Loucy (cell line): ENCODE measurements around the gene MACF1.

ENCODE experiments used
- H2AFZ ChIP-seq: fragments of 200-600 bp; sonication (generic); 2 replicates; pipeline ENCODE4 v1.6.0; 2016; ENCODE audit warnings: antibody characterized with exemption, mild to moderate bottlenecking, low read length, moderate library complexity
- H3F3A ChIP-seq: fragments of 200-600 bp; 2 replicates; pipeline ENCODE4 v1.6.0; 2016; ENCODE audit warnings: antibody characterized with exemption, low read depth, mild to moderate bottlenecking
- H3K27me3 ChIP-seq: fragments of 200-600 bp; sonication (generic); 2 replicates; pipeline ENCODE4 v1.6.1; 2014; ENCODE audit warnings: low read length, mild to moderate bottlenecking; ENCODE audit not compliant: insufficient read depth, poor library complexity, severe bottlenecking
- H3K36me3 ChIP-seq: fragments of 200-600 bp; sonication (generic); 2 replicates; pipeline ENCODE4 v1.6.1; 2016; ENCODE audit warnings: low read length; ENCODE audit not compliant: insufficient read depth
- H3K4me1 ChIP-seq: fragments of 200-600 bp; sonication (generic); 2 replicates; pipeline ENCODE4 v1.5.1; 2014; ENCODE audit warnings: low read length, mild to moderate bottlenecking; ENCODE audit not compliant: insufficient read depth, poor library complexity, severe bottlenecking
- H3K4me2 ChIP-seq: fragments of 200-600 bp; sonication (generic); 2 replicates; pipeline ENCODE4 v1.6.0; 2014; ENCODE audit warnings: antibody characterized with exemption, low read length, low read depth, mild to moderate bottlenecking; ENCODE audit not compliant: poor library complexity, severe bottlenecking
- H3K4me3 ChIP-seq: fragments of 200-600 bp; sonication (generic); 2 replicates; pipeline ENCODE4 v1.5.1; 2014; ENCODE audit warnings: low read length, mild to moderate bottlenecking, mixed read lengths; ENCODE audit not compliant: poor library complexity, severe bottlenecking
- H3K79me2 ChIP-seq: fragments of 200-600 bp; sonication (generic); 2 replicates; pipeline ENCODE4 v1.6.1; 2014; ENCODE audit warnings: low read length; ENCODE audit not compliant: insufficient read depth
- H3K9ac ChIP-seq: fragments of 200-600 bp; sonication (generic); 2 replicates; pipeline ENCODE4 v1.6.0; 2014; ENCODE audit warnings: mild to moderate bottlenecking, low read depth, low read length, moderate library complexity; ENCODE audit not compliant: poor library complexity, severe bottlenecking
- H3K9me2 ChIP-seq: fragments of 200-600 bp; sonication (generic); replicated peaks from 2 replicates; pipeline ENCODE4 v1.6.1; 2016; ENCODE audit warnings: low read depth, low read length, mixed read lengths
- H3K9me3 ChIP-seq: fragments of 200-600 bp; sonication (generic); 2 replicates; pipeline ENCODE4 v1.6.1; 2014; ENCODE audit warnings: mild to moderate bottlenecking, antibody characterized with exemption, low read length, low read depth; ENCODE audit not compliant: insufficient read depth
- H4K20me1 ChIP-seq: fragments of 200-600 bp; sonication (generic); 2 replicates; pipeline ENCODE4 v1.6.0; 2014; ENCODE audit warnings: antibody characterized with exemption, low read length, mild to moderate bottlenecking; ENCODE audit not compliant: insufficient read depth, poor library complexity, severe bottlenecking
- EZH2phosphoT487 ChIP-seq: fragments of 200-600 bp; IDR thresholded peaks from 2 replicates; pipeline ENCODE4 v1.6.1; 2018; ENCODE audit warnings: antibody characterized with exemption, mild to moderate bottlenecking, moderate library complexity, borderline replicate concordance
- TF ChIP-seq, protein P1 (sequence below): fragments of 200-600 bp; sonication (generic); conservative IDR thresholded peaks from 2 replicates; pipeline ENCODE4 v1.5.1; 2014; ENCODE audit warnings: mild to moderate bottlenecking, antibody characterized with exemption, low read length

MACF1 gene

GRCh38 chr1:39333296-39333695 lies 128.8 kb downstream of the MACF1 start:
- Histone ChIP-seq H3K9ac (no peak overlapping the region), H3K79me2 (no peaks in the 10 kb centered on the region), H3K9me3 (no peaks in the 10 kb centered on the region), H3K4me3 (no peak overlapping the region), H3K4me2 (no peak overlapping the region), H3K36me3 (peaks cover 97% of the 10 kb centered on the region), H3F3A (no peaks in the 10 kb centered on the region), H3K9me2 (no peaks in the 10 kb centered on the region), H2AFZ (no peak overlapping the region), H3K27me3 (no peaks in the 10 kb centered on the region), H3K4me1 (no peaks in the 10 kb centered on the region), H4K20me1 (no peaks in the 10 kb centered on the region)
- no peak for TF ChIP-seq EZH2phosphoT487
- TF ChIP-seq, protein P1, sequence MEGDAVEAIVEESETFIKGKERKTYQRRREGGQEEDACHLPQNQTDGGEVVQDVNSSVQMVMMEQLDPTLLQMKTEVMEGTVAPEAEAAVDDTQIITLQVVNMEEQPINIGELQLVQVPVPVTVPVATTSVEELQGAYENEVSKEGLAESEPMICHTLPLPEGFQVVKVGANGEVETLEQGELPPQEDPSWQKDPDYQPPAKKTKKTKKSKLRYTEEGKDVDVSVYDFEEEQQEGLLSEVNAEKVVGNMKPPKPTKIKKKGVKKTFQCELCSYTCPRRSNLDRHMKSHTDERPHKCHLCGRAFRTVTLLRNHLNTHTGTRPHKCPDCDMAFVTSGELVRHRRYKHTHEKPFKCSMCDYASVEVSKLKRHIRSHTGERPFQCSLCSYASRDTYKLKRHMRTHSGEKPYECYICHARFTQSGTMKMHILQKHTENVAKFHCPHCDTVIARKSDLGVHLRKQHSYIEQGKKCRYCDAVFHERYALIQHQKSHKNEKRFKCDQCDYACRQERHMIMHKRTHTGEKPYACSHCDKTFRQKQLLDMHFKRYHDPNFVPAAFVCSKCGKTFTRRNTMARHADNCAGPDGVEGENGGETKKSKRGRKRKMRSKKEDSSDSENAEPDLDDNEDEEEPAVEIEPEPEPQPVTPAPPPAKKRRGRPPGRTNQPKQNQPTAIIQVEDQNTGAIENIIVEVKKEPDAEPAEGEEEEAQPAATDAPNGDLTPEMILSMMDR, result no peak

GRCh38 chr1:39335216-39335615 lies 130.7 kb downstream of the MACF1 start:
- Histone ChIP-seq H3F3A (no peaks in the 10 kb centered on the region), H3K4me1 (no peaks in the 10 kb centered on the region), H3K9me3 (no peaks in the 10 kb centered on the region), H4K20me1 (no peaks in the 10 kb centered on the region), H3K9ac (no peak overlapping the region), H3K27me3 (no peaks in the 10 kb centered on the region), H3K4me3 (no peak overlapping the region), H3K36me3 (peaks cover 97% of the 10 kb centered on the region), H3K9me2 (no peaks in the 10 kb centered on the region), H3K79me2 (no peaks in the 10 kb centered on the region), H3K4me2 (no peak overlapping the region), H2AFZ (no peak overlapping the region)
- TF ChIP-seq, protein P1, result no peak
- TF ChIP-seq EZH2phosphoT487, result no peak

- Histone ChIP-seq H2AFZ (no peak overlapping the region), H3K79me2 (no peaks in the 10 kb centered on the region), H3K27me3 (no peaks in the 10 kb centered on the region), H4K20me1 (no peaks in the 10 kb centered on the region), H3K36me3 (peaks cover 97% of the 10 kb centered on the region), H3K4me1 (no peaks in the 10 kb centered on the region), H3K4me3 (no peak overlapping the region), H3K9me2 (no peaks in the 10 kb centered on the region), H3K4me2 (no peak overlapping the region), H3K9me3 (no peaks in the 10 kb centered on the region), H3F3A (no peaks in the 10 kb centered on the region), H3K9ac (no peak overlapping the region)
- TF ChIP-seq EZH2phosphoT487, result no peak
- TF ChIP-seq, protein P1, result no peak
Observed at GRCh38 chr1:39337067-39337466, 132.6 kb downstream of the MACF1 start.
